ENCODE measurements around the gene FEZF1. TPM values are rescaled to one million over a fixed set of nuclear protein-coding genes. Genes with fewer than 3 reads are reported as not detected.

The FEZF1 gene
- total RNA-seq, 1 experiment from 2014 or later: not detected

GRCh38 chr7:122269241-122269640, 35.3 kb downstream of the FEZF1 start:
- peak; percentile 72 for DNase-seq (ENCODE audit: low read depth)

- no peak for DNase-seq (ENCODE audit: low read depth)
Measured at GRCh38 chr7:122268101-122268500, 36.4 kb downstream of the FEZF1 start.

GRCh38 chr7:122262246-122262645, 42.3 kb downstream of the FEZF1 start:
- DNase-seq (ENCODE audit: low read depth): no peak

GRCh38 chr7:122261442-122261841, 43.1 kb downstream of the FEZF1 start:
- DNase-seq (ENCODE audit: low read depth): no peak

- DNase-seq (ENCODE audit: low read depth): no peak
Measured at GRCh38 chr7:122261016-122261415, 43.5 kb downstream of the FEZF1 start.

- DNase-seq (ENCODE audit: low read depth): no peak
Measured at GRCh38 chr7:122260336-122260735, 44.2 kb downstream of the FEZF1 start.

- DNase-seq (ENCODE audit: low read depth): no peak
Measured at GRCh38 chr7:122258971-122259370, 45.6 kb downstream of the FEZF1 start.

GRCh38 chr7:122257056-122257455, 47.5 kb downstream of the FEZF1 start:
- DNase-seq (ENCODE audit: low read depth): no peak

GRCh38 chr7:122256046-122256445, 48.5 kb downstream of the FEZF1 start:
- DNase-seq (ENCODE audit: low read depth): no peak

- no peak for DNase-seq (ENCODE audit: low read depth)
Measured at GRCh38 chr7:122255454-122255853, 49.1 kb downstream of the FEZF1 start.

Other genes with a start within 250 kb of the FEZF1 start
- gene AASS, start 160.5 kb downstream of the FEZF1 start, total RNA-seq (2014; rRNA removed; shearing (Covaris generic)): 6.9 and 10.7 TPM in 2 replicates

All from HT1080 (cell line).